ENCODE results near the gene CA10.

CA10 gene

DNA sequence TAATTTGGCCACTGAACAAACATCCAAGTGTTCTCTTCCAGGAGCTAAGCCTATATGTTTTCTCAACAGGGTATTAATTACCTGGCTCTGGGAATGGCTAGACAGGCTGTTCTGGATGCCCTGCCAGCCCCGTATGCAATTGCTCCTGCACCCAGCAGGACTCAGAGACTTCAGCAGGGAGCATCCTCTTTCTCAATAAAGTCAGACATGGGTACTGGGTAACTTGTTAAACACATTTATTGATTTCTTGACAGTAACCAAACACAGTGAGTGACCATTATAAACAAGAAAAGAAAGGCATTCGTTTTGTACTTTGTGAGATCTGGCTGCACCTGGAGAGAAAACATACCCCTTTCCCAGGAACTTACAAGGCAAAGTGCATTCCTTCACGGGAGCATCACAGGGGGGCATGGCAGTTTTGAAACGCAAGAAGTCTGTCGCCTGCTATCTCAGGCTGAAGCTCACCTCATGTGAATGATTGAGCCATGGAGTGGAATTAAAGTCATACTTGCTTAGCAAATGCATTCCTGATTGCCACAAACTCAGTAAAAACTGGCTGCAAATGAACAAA, 528.3 kb downstream of the CA10 start:
- H3K36me3 ChIP-seq (ENCODE audit: control insufficient read depth, insufficient read depth, low read length) = no peaks in the 10 kb centered on the region
- H3K9ac ChIP-seq (ENCODE audit: low read depth, low read length) = no peak overlapping the region
- no peaks in the 10 kb centered on the region for H3K9me3 ChIP-seq (ENCODE audit: control insufficient read depth, insufficient read depth, low read length)
- H3K4me3 ChIP-seq (ENCODE audit: low read depth, low read length) = no peak overlapping the region
- H3K4me1 ChIP-seq (ENCODE audit: control insufficient read depth, insufficient read depth, low read length) = peaks cover 7% of the 10 kb centered on the region
- H3K27ac ChIP-seq (ENCODE audit: low read depth, low read length) = no peak overlapping the region
- no peaks in the 10 kb centered on the region for H3K27me3 ChIP-seq (ENCODE audit: control insufficient read depth, insufficient read depth, low read length)

DNA sequence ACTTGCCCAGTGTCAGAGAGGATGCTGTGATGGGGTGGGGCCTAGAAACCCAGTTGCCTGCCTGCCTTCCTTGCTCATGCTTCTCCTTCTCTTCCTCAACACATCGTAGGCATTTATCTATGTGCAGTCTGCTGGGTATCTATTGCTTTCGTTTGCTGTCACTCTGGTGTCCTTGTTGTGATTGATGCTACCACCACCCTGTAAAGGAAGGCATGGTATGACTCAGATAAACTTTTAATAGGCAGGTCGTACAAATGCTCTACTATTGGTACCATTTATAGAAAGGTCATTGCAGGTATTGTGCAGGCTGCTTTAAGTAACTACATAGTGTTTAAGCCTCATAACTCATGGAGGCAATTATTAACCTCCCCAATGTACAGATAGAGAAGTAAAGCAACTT, 529.3 kb downstream of the CA10 start:
- Histone ChIP-seq H3K36me3 (ENCODE audit: control insufficient read depth, insufficient read depth, low read length) (no peaks in the 10 kb centered on the region), H3K27ac (ENCODE audit: low read depth, low read length) (no peak overlapping the region), H3K9me3 (ENCODE audit: control insufficient read depth, insufficient read depth, low read length) (no peaks in the 10 kb centered on the region), H3K4me1 (ENCODE audit: control insufficient read depth, insufficient read depth, low read length) (peaks cover 7% of the 10 kb centered on the region), H3K27me3 (ENCODE audit: control insufficient read depth, insufficient read depth, low read length) (no peaks in the 10 kb centered on the region), H3K4me3 (ENCODE audit: low read depth, low read length) (no peak overlapping the region), H3K9ac (ENCODE audit: low read depth, low read length) (no peak overlapping the region)

DNA sequence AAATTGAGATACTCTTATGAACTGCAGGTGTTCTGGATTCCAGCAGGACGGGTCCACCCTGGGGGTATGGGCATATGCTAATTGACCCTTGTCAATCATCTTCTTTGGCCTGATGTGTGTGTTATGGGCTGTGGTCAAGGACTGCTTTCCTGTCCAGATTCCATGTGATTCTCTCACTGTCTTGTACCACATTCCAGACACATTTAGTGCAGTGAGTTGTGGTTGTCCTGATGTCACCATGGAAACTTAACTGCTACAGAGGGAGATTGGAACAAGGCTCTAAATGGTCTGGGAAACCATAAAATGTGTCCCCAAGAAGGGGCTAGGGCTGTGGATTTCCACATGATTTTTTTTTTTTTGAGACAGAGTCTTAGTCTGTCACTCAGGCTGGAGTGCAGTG, 530.7 kb downstream of the CA10 start:
- H3K4me3 ChIP-seq (ENCODE audit: low read depth, low read length) = no peak overlapping the region
- H3K36me3 ChIP-seq (ENCODE audit: control insufficient read depth, insufficient read depth, low read length) = no peaks in the 10 kb centered on the region
- H3K27ac ChIP-seq (ENCODE audit: low read depth, low read length) = no peak overlapping the region
- H3K4me1 ChIP-seq (ENCODE audit: control insufficient read depth, insufficient read depth, low read length) = peaks cover 7% of the 10 kb centered on the region
- no peaks in the 10 kb centered on the region for H3K27me3 ChIP-seq (ENCODE audit: control insufficient read depth, insufficient read depth, low read length)
- no peak overlapping the region for H3K9ac ChIP-seq (ENCODE audit: low read depth, low read length)
- H3K9me3 ChIP-seq (ENCODE audit: control insufficient read depth, insufficient read depth, low read length) = no peaks in the 10 kb centered on the region

DNA sequence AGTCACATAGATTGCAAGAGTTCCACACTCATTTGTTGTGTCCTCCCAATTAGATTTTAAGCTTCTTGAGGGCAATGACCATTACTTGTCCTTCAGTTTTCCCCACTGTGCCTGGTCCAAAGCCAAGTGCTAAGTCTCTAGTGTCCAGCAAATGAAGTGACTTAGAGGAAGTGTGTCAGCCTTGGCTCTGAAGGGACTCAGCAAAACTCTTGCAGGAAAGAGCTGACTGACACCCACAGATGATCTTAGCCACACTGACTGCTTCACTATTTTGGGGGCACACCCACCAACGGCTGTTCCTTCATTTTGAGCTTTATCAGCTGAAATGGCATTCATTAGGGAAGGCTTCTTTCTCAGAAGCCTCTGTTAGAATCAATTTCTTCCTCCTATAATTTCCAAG, 540.0 kb downstream of the CA10 start:
- no peaks in the 10 kb centered on the region for H3K4me1 ChIP-seq (ENCODE audit: control insufficient read depth, insufficient read depth, low read length)
- no peaks in the 10 kb centered on the region for H3K9me3 ChIP-seq (ENCODE audit: control insufficient read depth, insufficient read depth, low read length)
- H3K4me3 ChIP-seq (ENCODE audit: low read depth, low read length) = no peak overlapping the region
- H3K36me3 ChIP-seq (ENCODE audit: control insufficient read depth, insufficient read depth, low read length) = no peaks in the 10 kb centered on the region
- no peak overlapping the region for H3K9ac ChIP-seq (ENCODE audit: low read depth, low read length)
- H3K27me3 ChIP-seq (ENCODE audit: control insufficient read depth, insufficient read depth, low read length) = no peaks in the 10 kb centered on the region
- H3K27ac ChIP-seq (ENCODE audit: low read depth, low read length) = no peak overlapping the region

DNA sequence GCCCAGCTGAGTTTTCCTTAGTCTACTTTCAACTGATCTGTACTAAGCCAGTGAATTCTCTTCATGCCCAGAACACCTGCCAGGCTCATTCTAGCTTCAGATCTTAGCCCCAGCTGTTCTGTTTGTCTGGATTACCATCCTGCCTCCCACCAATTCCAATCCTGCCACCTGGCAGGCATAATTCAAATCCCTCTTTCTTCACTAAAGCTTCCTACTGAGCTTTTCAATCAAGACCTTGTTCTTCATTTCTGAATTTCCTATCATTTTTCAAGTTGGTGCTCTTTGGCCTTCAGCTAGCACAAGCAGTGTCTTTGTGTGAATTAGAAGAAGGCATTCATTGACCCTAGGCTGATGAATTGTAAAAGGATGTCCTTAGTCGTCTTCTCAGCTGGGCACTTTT, 540.5 kb downstream of the CA10 start:
- H3K9ac ChIP-seq (ENCODE audit: low read depth, low read length) = no peak overlapping the region
- H3K36me3 ChIP-seq (ENCODE audit: control insufficient read depth, insufficient read depth, low read length) = no peaks in the 10 kb centered on the region
- H3K27ac ChIP-seq (ENCODE audit: low read depth, low read length) = no peak overlapping the region
- no peaks in the 10 kb centered on the region for H3K4me1 ChIP-seq (ENCODE audit: control insufficient read depth, insufficient read depth, low read length)
- H3K4me3 ChIP-seq (ENCODE audit: low read depth, low read length) = no peak overlapping the region
- H3K27me3 ChIP-seq (ENCODE audit: control insufficient read depth, insufficient read depth, low read length) = no peaks in the 10 kb centered on the region
- no peaks in the 10 kb centered on the region for H3K9me3 ChIP-seq (ENCODE audit: control insufficient read depth, insufficient read depth, low read length)

DNA sequence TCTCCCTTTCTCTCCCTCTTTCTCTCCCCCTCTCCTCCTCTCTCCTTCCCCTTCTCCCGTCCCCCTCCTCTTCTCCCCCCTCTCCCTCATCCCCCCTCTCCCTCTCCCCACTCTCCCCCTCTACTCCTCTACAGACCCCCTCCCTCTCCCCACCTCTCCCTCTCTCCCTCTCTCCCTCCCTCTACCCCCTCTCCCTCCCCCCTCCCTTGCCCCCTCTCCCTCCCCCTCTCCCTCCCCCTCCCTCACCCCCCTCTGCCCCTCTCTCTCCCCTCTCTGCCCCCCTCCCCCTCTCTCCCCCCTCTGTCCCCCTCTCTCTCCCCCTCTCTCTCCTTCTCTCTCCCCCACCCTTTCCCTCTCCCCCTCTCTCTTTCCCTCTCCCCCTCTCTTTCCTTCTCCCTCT, 545.3 kb downstream of the CA10 start:
- H3K9ac ChIP-seq (ENCODE audit: low read depth, low read length) = no peak overlapping the region
- H3K27me3 ChIP-seq (ENCODE audit: control insufficient read depth, insufficient read depth, low read length) = no peaks in the 10 kb centered on the region
- H3K4me3 ChIP-seq (ENCODE audit: low read depth, low read length) = no peak overlapping the region
- H3K27ac ChIP-seq (ENCODE audit: low read depth, low read length) = no peak overlapping the region
- H3K4me1 ChIP-seq (ENCODE audit: control insufficient read depth, insufficient read depth, low read length) = no peaks in the 10 kb centered on the region
- H3K36me3 ChIP-seq (ENCODE audit: control insufficient read depth, insufficient read depth, low read length) = no peaks in the 10 kb centered on the region
- H3K9me3 ChIP-seq (ENCODE audit: control insufficient read depth, insufficient read depth, low read length) = no peaks in the 10 kb centered on the region

DNA sequence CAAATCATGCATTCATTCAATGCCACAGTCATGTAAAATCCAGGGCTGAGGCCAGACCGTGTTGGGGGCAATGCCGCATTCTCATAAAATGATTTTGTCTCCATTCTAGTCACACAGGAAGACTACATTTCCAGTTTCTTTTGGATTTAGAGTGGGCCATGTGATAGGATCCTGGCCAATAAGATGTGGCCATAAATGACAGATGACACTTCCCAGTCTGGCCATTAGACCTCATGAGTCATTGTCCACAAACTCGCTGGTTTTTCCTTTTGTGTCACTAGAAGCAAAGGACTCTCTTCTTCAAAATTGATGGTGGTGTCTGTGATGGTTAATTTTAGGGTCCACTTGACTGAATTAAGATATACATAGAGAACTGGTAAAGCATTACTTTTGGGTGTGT, 545.8 kb downstream of the CA10 start:
- Histone ChIP-seq H3K9ac (ENCODE audit: low read depth, low read length) (no peak overlapping the region), H3K27me3 (ENCODE audit: control insufficient read depth, insufficient read depth, low read length) (no peaks in the 10 kb centered on the region), H3K4me1 (ENCODE audit: control insufficient read depth, insufficient read depth, low read length) (no peaks in the 10 kb centered on the region), H3K27ac (ENCODE audit: low read depth, low read length) (no peak overlapping the region), H3K4me3 (ENCODE audit: low read depth, low read length) (no peak overlapping the region), H3K36me3 (ENCODE audit: control insufficient read depth, insufficient read depth, low read length) (no peaks in the 10 kb centered on the region), H3K9me3 (ENCODE audit: control insufficient read depth, insufficient read depth, low read length) (no peaks in the 10 kb centered on the region)

DNA sequence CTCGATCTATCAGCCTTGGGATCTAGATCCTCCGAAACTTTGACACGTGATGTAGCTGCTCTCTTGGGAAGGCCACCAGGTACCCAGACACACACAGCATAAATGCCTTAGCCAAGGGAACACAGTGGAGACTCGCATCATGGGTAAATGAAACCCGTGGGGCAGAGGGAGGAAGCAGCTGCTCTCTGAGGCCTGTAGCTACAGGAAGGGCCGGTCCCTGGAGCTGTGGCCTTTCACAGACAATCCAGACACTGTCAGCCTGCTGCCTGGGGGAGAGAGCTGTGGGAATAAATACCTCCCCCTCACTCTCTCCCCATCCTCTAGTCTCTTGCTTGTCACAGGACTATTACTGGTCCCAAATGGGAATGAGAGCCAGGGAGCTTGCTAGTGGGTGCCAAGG, 546.9 kb downstream of the CA10 start:
- H3K9ac ChIP-seq (ENCODE audit: low read depth, low read length) = no peak overlapping the region
- H3K36me3 ChIP-seq (ENCODE audit: control insufficient read depth, insufficient read depth, low read length) = no peaks in the 10 kb centered on the region
- no peaks in the 10 kb centered on the region for H3K9me3 ChIP-seq (ENCODE audit: control insufficient read depth, insufficient read depth, low read length)
- no peak overlapping the region for H3K27ac ChIP-seq (ENCODE audit: low read depth, low read length)
- H3K4me1 ChIP-seq (ENCODE audit: control insufficient read depth, insufficient read depth, low read length) = no peaks in the 10 kb centered on the region
- H3K27me3 ChIP-seq (ENCODE audit: control insufficient read depth, insufficient read depth, low read length) = no peaks in the 10 kb centered on the region
- H3K4me3 ChIP-seq (ENCODE audit: low read depth, low read length) = no peak overlapping the region

DNA sequence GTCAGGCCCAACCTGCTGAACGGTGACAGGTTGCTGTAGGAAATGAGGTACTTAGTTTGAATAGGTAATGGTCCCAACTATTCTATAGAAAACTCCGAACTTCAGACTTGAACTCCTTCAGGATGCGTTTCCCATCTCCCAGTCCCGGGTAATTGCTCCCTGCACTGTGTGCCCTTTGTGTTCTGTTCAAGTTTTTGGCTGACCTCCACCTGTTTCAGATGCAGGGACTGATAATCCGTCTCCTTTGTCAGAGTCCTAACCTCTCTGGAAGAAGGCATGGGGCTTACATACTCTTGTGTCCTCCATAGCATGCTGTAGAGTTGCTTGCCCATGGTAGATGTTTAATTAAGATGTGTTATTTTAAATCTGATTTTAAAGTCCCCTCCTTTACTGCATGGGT, 547.7 kb downstream of the CA10 start:
- no peaks in the 10 kb centered on the region for H3K36me3 ChIP-seq (ENCODE audit: control insufficient read depth, insufficient read depth, low read length)
- no peaks in the 10 kb centered on the region for H3K4me1 ChIP-seq (ENCODE audit: control insufficient read depth, insufficient read depth, low read length)
- H3K4me3 ChIP-seq (ENCODE audit: low read depth, low read length) = no peak overlapping the region
- no peaks in the 10 kb centered on the region for H3K27me3 ChIP-seq (ENCODE audit: control insufficient read depth, insufficient read depth, low read length)
- H3K27ac ChIP-seq (ENCODE audit: low read depth, low read length) = no peak overlapping the region
- H3K9me3 ChIP-seq (ENCODE audit: control insufficient read depth, insufficient read depth, low read length) = no peaks in the 10 kb centered on the region
- H3K9ac ChIP-seq (ENCODE audit: low read depth, low read length) = no peak overlapping the region

DNA sequence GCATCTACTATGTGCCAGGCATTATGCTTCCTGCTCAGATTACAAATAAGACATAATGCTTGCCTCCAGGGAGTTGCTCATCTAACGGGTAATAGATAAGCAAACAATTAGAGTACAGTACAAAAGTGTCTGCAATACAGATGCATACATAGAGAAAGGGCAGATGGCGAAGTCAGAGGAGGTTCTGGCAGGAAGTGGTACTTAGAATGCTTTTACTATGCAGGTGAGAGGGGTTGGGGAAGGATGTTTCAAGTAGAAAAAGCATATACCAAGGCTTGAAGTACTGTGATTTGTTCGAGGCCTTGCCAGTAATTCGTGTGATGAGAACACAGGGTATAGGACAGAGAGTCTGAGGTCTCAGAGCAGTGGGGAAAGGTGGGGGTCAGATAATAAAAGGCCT, 548.4 kb downstream of the CA10 start:
- no peaks in the 10 kb centered on the region for H3K9me3 ChIP-seq (ENCODE audit: control insufficient read depth, insufficient read depth, low read length)
- no peaks in the 10 kb centered on the region for H3K27me3 ChIP-seq (ENCODE audit: control insufficient read depth, insufficient read depth, low read length)
- no peaks in the 10 kb centered on the region for H3K4me1 ChIP-seq (ENCODE audit: control insufficient read depth, insufficient read depth, low read length)
- H3K4me3 ChIP-seq (ENCODE audit: low read depth, low read length) = no peak overlapping the region
- no peak overlapping the region for H3K27ac ChIP-seq (ENCODE audit: low read depth, low read length)
- no peak overlapping the region for H3K9ac ChIP-seq (ENCODE audit: low read depth, low read length)
- no peaks in the 10 kb centered on the region for H3K36me3 ChIP-seq (ENCODE audit: control insufficient read depth, insufficient read depth, low read length)

DNA sequence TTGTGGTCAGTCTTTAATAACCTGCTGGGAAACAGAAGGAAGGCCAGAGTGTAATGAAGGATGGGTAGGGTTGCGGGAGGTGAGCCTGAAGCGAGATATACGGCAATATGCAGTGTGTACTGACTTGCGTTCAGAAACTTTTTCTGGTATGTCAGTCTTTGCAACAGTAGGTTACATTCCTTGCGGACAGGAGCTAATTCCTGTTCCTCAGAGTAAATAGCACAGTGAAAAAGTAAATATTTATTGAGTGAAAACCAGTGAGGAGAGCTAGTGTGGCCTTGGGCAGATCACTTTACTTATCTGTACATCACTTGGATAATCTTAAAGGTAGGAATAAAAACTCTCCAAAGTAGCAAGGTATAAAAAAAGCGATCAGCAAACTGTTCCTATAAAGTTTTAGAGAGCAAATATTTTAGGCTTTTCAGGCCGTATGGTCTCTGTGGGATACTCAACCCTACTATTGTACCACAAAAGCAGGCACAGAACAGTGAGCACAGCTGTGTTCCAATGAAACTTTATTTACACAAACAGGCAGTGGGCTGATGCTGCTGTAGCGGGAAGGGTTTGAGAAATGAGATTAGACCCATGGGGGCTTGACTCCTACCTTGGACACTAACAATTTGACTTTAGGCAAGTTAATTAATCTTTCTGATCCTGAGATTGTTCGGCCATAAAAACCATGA, 550.1 kb downstream of the CA10 start:
- peak overlapping the region; percentile 57 for H3K27ac ChIP-seq (ENCODE audit: low read depth, low read length)

More for the DNA sequence above, 550.1 kb downstream of the CA10 start:
- H3K9ac ChIP-seq (ENCODE audit: low read depth, low read length) = no peak overlapping the region
- H3K9me3 ChIP-seq (ENCODE audit: control insufficient read depth, insufficient read depth, low read length) = no peaks in the 10 kb centered on the region
- no peaks in the 10 kb centered on the region for H3K36me3 ChIP-seq (ENCODE audit: control insufficient read depth, insufficient read depth, low read length)
- H3K27me3 ChIP-seq (ENCODE audit: control insufficient read depth, insufficient read depth, low read length) = no peaks in the 10 kb centered on the region
- no peaks in the 10 kb centered on the region for H3K4me1 ChIP-seq (ENCODE audit: control insufficient read depth, insufficient read depth, low read length)
- no peak overlapping the region for H3K4me3 ChIP-seq (ENCODE audit: low read depth, low read length)

Measured in HUES48 (cell line).